ENCODE measurements around the gene SYCE1L.

DNA sequence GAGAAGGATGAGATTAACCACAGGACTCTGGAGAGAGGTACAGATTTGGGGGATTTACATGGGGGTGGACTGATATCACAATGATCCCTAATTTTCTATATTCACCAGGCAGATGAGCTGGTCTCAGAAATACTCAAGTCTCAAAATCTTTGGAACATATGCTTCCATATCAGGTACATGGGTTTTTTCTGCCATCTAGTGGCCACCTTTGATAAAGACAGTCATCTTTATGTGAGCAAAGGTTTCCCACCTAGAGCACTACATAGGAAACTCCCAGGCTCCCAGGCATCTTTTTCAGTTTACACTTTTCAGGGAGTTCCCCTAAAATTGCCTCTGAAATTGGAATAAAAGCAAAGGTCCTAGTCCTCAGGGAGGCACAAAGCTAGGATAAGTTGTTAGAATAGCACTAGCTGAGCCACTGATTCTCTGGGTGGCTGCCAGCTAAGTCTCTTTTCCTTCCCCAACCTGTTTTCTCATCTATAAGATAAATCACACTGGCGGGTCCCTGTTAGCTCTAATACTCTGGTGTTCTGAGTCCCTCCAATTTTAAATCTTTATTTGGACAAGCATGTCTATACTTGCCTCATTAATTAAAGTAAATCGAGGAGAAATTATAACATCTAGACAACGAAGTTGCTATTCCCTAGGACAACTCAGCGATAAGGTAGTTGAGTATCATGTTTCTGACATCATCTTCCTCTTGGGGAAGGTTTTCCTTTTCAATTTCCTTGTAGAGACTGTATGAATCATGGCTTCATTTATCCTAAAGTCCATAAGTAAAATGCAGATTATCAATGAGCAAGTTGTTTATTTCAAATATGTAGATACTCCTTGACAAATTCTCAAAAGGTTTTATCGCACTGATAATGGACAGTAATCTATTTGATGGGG lies 27.2 kb upstream of the SYCE1L start:
- TF ChIP-seq POLR2AphosphoS5 (IDR thresholded peaks at IDR 0.05; ENCODE audit: low read depth, low read length) (no peak), POLR2A (IDR thresholded peaks at IDR 0.05; ENCODE audit: low read depth, low read length) (no peak), TAF1 (IDR thresholded peaks at IDR 0.05; ENCODE audit: low read depth, low read length) (no peak), PAX5 (IDR thresholded peaks at IDR 0.05; ENCODE audit: insufficient read depth, low read length, severe bottlenecking) (no peak)
